Kidney (tissue), 14 donors: ENCODE measurements around the gene BRD1. TPM values are rescaled to one million over a fixed set of nuclear protein-coding genes. Genes with fewer than 3 reads are reported as not detected.

Experiments used
- DNase-seq, 5 donors: peaks; one replicate each; pipeline ENCODE4 v3.0.0-alpha.2; 2013 to 2020
- FAIRE-seq: peaks from 2 replicates; lab custom pipeline; 2012; peaks lifted over from hg19 to GRCh38; lab: Jason Lieb, UNC
- H3K27ac ChIP-seq, 2 donors: one replicate each; pipeline ENCODE4 v1.7.0; 2013; ENCODE audit warnings: low read depth in 2 of 2, low read length in 2 of 2, inconsistent platforms in 1 of 2
- H3K27me3 ChIP-seq: one replicate; pipeline ENCODE4 v1.7.1; 2013; ENCODE audit warnings: low read length, inconsistent platforms; ENCODE audit not compliant: control insufficient read depth, insufficient read depth
- H3K36me3 ChIP-seq, 3 donors: one replicate each; pipeline versions ENCODE4 v1.7.0 to v1.7.1; 2013; ENCODE audit warnings: low read length in 3 of 3, control low read depth in 1 of 3, inconsistent platforms in 1 of 3; ENCODE audit not compliant: insufficient read depth in 3 of 3, control insufficient read depth in 2 of 3
- H3K4me1 ChIP-seq, 3 donors: one replicate each; pipeline versions ENCODE4 v1.7.0 to v1.7.1; 2013; ENCODE audit warnings: low read length in 3 of 3, inconsistent platforms in 1 of 3, low read depth in 1 of 3; ENCODE audit not compliant: control insufficient read depth in 2 of 3, insufficient read depth in 2 of 3
- H3K4me3 ChIP-seq, 3 donors: one replicate each; pipeline versions ENCODE4 v1.7.0 to v1.8.1; 2013; ENCODE audit warnings: low read length in 3 of 3, control low read depth in 1 of 3, inconsistent platforms in 1 of 3
- H3K9ac ChIP-seq, 3 donors: one replicate each; pipeline versions ENCODE4 v1.7.0 to v1.7.1; 2013; ENCODE audit warnings: low read length in 3 of 3, control low read depth in 1 of 3, inconsistent platforms in 1 of 3
- H3K9me3 ChIP-seq, 3 donors: one replicate each; pipeline versions ENCODE4 v1.7.0 to v1.7.1; 2013; ENCODE audit warnings: low read length in 3 of 3, control low read depth in 1 of 3, inconsistent platforms in 1 of 3; ENCODE audit not compliant: control insufficient read depth in 2 of 3, insufficient read depth in 1 of 3
- intact Hi-C: fragments of 100-400 bp; cut with DNase I; formaldehyde crosslinking; loops from one replicate; pipeline ENCODE4 v1.11.1; 2022
- polyA plus RNA-seq: library from polyadenylated mRNA; stranded (reverse); fragments of 350-450 nt; fragmentation: Illumina TruSeq; extraction: RNeasy Lipid Tissue Mini Kit (QIAGEN cat#74804); gene quantifications from one replicate; pipeline ENCODE4 v1.2.3, GENCODE V29; 2014; ENCODE audit warnings: low read depth, low replicate concordance; ENCODE audit not compliant: insufficient read depth
- total RNA-seq: library from RNA; stranded (reverse); fragmentation: NEBNext Ultra II Directional; extraction: Animal tissue kit (Norgen Biotek cat#: 25700); gene quantifications from one replicate; pipeline ENCODE4 v1.2.1, GENCODE V29; 2021
- TF ChIP-seq, protein P1 (sequence below): IDR thresholded peaks from 3 replicates; pipeline ENCODE4 v1.5.1; 2012; ENCODE audit warnings: mild to moderate bottlenecking, moderate library complexity, borderline replicate concordance; ENCODE audit not compliant: insufficient read depth; ENCODE audit errors: extremely low read depth
- donor health status: control.
- donor health status: control.
- donor health status: control.
- donor health status: control.
- donor health status: control.
- donor health status: DM: yes; HTN: yes; CAD: no.
- donor health status: Normal renal cell carcinoma (clear cell type).

BRD1 gene
- total and polyA plus RNA-seq, 2 donors from 2014 or later: 8.1 to 40.5 TPM

DNA sequence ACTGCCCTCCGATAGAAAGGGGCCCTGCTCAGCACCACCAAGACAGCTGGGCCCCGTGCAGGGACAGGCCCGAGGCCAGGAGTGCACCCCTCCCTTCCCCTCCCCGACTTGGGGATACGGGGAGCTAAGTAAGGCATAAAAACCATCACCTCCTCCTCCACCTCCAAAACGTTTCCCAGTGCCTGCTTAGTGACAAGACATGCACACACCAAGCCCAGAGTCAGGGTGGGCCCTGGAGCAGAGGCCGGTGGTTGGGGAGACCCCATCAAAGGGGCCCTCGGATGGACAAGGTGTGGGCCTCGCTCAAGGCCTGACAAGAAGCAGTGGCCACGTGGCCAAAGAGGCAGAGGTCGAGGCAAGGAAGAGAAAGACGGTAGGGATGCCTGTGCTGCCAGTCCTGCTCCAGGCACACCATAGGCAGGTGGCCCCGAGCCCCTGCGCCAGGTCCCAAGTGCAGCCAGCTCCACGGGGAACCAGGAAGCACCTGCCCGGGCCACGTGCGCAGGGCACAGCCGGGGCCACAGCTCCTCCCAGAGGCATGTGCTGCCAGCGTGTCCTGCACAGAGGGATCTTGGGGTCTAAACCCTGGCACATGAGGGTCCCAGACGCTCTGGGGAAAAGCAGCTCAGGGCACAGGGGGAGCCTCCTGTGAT lies 53.0 kb downstream of the BRD1 start:
- Histone ChIP-seq H3K27me3 (no peaks in the 10 kb centered on the region), H3K36me3 (peaks cover 0 to 38% (median 16%) of the 10 kb centered on the region in 3 donors), H3K4me3 (no peak overlapping the region), H3K4me1 (no peaks in the 10 kb centered on the region), H3K27ac (no peak overlapping the region), H3K9ac (no peak overlapping the region), H3K9me3 (no peaks in the 10 kb centered on the region)
- DNase-seq (peak in 1 of 5 donors; percentile 61), FAIRE-seq (no peak)
- intact Hi-C loops: no loop called here
- TF ChIP-seq, protein P1, sequence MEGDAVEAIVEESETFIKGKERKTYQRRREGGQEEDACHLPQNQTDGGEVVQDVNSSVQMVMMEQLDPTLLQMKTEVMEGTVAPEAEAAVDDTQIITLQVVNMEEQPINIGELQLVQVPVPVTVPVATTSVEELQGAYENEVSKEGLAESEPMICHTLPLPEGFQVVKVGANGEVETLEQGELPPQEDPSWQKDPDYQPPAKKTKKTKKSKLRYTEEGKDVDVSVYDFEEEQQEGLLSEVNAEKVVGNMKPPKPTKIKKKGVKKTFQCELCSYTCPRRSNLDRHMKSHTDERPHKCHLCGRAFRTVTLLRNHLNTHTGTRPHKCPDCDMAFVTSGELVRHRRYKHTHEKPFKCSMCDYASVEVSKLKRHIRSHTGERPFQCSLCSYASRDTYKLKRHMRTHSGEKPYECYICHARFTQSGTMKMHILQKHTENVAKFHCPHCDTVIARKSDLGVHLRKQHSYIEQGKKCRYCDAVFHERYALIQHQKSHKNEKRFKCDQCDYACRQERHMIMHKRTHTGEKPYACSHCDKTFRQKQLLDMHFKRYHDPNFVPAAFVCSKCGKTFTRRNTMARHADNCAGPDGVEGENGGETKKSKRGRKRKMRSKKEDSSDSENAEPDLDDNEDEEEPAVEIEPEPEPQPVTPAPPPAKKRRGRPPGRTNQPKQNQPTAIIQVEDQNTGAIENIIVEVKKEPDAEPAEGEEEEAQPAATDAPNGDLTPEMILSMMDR: no peak

DNA sequence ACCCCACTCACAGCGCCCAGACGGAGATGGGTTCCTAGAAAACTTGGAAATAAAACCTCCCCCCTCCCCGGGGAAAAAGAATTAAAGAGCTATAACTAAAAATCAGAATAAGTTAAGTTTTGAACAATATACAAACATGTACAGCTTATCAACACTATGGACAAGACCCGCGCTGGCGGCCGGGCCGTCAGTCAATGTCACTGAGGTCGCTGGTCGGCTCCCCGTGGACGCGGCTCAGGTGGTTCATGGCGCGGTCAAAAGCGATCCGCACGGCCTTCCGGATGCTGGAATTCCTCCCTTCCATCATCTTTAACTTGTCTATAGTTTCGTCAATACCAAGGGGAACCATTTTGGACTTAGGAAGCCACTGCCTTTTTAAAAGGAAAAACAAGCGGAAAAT lies 53.6 kb downstream of the BRD1 start:
- intact Hi-C loops: no loop called here
- H3K36me3 ChIP-seq: peaks cover 0 to 38% (median 16%) of the 10 kb centered on the region in 3 donors
- FAIRE-seq: no peak
- DNase-seq: peak in 1 of 5 donors; percentile 32
- no peaks in the 10 kb centered on the region for H3K27me3 ChIP-seq
- no peaks in the 10 kb centered on the region for H3K4me1 ChIP-seq
- no peak overlapping the region for H3K9ac ChIP-seq
- H3K4me3 ChIP-seq: no peak overlapping the region
- TF ChIP-seq, protein P1: no peak
- no peak overlapping the region for H3K27ac ChIP-seq
- H3K9me3 ChIP-seq: no peaks in the 10 kb centered on the region

DNA sequence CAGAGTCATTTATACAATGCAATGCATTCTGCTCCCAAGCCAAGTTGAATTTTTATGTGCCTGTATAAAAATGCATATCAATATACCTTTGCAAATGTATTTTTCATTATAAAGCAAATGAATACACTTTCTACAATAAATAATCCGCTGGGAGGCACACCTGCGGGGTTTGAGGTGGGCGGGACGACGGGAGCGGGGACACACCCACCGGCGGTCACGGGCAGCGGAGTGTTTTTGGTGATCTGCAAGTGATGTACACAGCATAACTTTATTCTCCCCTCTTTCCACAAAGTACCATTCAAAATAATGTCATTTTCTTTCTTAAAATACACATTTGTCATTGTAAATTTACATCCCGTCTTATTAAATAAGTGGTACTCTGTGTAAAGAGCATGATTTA lies 54.1 kb downstream of the BRD1 start:
- intact Hi-C loops: no loop called here
- Histone ChIP-seq H3K27ac (no peak overlapping the region), H3K9me3 (no peaks in the 10 kb centered on the region), H3K4me3 (no peak overlapping the region), H3K4me1 (no peaks in the 10 kb centered on the region), H3K27me3 (no peaks in the 10 kb centered on the region), H3K9ac (no peak overlapping the region), H3K36me3 (peaks cover 0 to 38% (median 16%) of the 10 kb centered on the region in 3 donors)
- no peak for FAIRE-seq
- DNase-seq: peak in 1 of 5 donors; percentile 45
- TF ChIP-seq, protein P1: no peak
